ENCODE results near the gene ANKRA2.

Gene ANKRA2

GRCh38 chr5:73565139-73565968 is at the start of gene ANKRA2, which contains the start of gene UTP15:
TSS of gene ANKRA2 (minus strand) at chr5:73565639. CDS start at chr5:73562881, 2,758 bp downstream.
TSS of gene UTP15 (plus strand) at chr5:73565743. CDS start at chr5:73567345, 1,602 bp downstream.
- peak within 1 kb of the TSS; percentile 88 for H3K4me3 ChIP-seq (ENCODE audit: low read depth, low read length)
- peak; percentile 95 for DNase-seq (ENCODE audit: low read depth)

- DNase-seq (ENCODE audit: low read depth) = no peak
- H3K4me3 ChIP-seq (ENCODE audit: low read depth, low read length) = no peak overlapping the region
These were observed 49.6 kb upstream of the ANKRA2 start for GRCh38 chr5:73615085-73615484.

GRCh38 chr5:73612799-73613198 is 47.4 kb upstream of the ANKRA2 start:
- no peak for DNase-seq (ENCODE audit: low read depth)
- H3K4me3 ChIP-seq (ENCODE audit: low read depth, low read length) = no peak overlapping the region

- H3K4me3 ChIP-seq (ENCODE audit: low read depth, low read length) = no peak overlapping the region
These were observed 41.8 kb upstream of the ANKRA2 start for GRCh38 chr5:73607228-73607627.

GRCh38 chr5:73606206-73606753 is 40.8 kb upstream of the ANKRA2 start:
- no peak for DNase-seq (ENCODE audit: low read depth)
- H3K4me3 ChIP-seq (ENCODE audit: low read depth, low read length) = no peak overlapping the region

More at GRCh38 chr5:73607228-73607627, 41.8 kb upstream of the ANKRA2 start:
- DNase-seq (ENCODE audit: low read depth) = no peak

GRCh38 chr5:73605223-73606087 is 40.0 kb upstream of the ANKRA2 start:
- no peak for DNase-seq (ENCODE audit: low read depth)

GRCh38 chr5:73603998-73604397 is 38.6 kb upstream of the ANKRA2 start:
- H3K4me3 ChIP-seq (ENCODE audit: low read depth, low read length) = no peak overlapping the region
- no peak for DNase-seq (ENCODE audit: low read depth)

More at GRCh38 chr5:73605223-73606087, 40.0 kb upstream of the ANKRA2 start:
- no peak overlapping the region for H3K4me3 ChIP-seq (ENCODE audit: low read depth, low read length)

GRCh38 chr5:73599380-73599779 is 33.9 kb upstream of the ANKRA2 start:
- H3K4me3 ChIP-seq (ENCODE audit: low read depth, low read length) = no peak overlapping the region
- DNase-seq (ENCODE audit: low read depth) = no peak

- DNase-seq (ENCODE audit: low read depth) = no peak
- no peak overlapping the region for H3K4me3 ChIP-seq (ENCODE audit: low read depth, low read length)
These were observed 31.4 kb upstream of the ANKRA2 start for GRCh38 chr5:73596705-73597328.

GRCh38 chr5:73592551-73592950 is 27.1 kb upstream of the ANKRA2 start:
- H3K4me3 ChIP-seq (ENCODE audit: low read depth, low read length) = no peak overlapping the region
- no peak for DNase-seq (ENCODE audit: low read depth)

- H3K4me3 ChIP-seq (ENCODE audit: low read depth, low read length) = no peak overlapping the region
- peak; percentile 78 for DNase-seq (ENCODE audit: low read depth)
These were observed 26.5 kb upstream of the ANKRA2 start for GRCh38 chr5:73591698-73592501.

GRCh38 chr5:73591102-73591695 is 25.8 kb upstream of the ANKRA2 start:
- no peak overlapping the region for H3K4me3 ChIP-seq (ENCODE audit: low read depth, low read length)
- DNase-seq (ENCODE audit: low read depth) = peak; percentile 73

- no peak overlapping the region for H3K4me3 ChIP-seq (ENCODE audit: low read depth, low read length)
- DNase-seq (ENCODE audit: low read depth) = no peak
These were observed 22.5 kb upstream of the ANKRA2 start for GRCh38 chr5:73587923-73588322.

GRCh38 chr5:73582285-73583145 is 17.1 kb upstream of the ANKRA2 start:
- H3K4me3 ChIP-seq (ENCODE audit: low read depth, low read length) = no peak overlapping the region
- DNase-seq (ENCODE audit: low read depth) = no peak

GRCh38 chr5:73565969-73566547 is 619 bp upstream of the ANKRA2 start:
- H3K4me3 ChIP-seq (ENCODE audit: low read depth, low read length) = peak overlapping the region; percentile 88

GRCh38 chr5:73564675-73565074 is 764 bp downstream of the ANKRA2 start:
- DNase-seq (ENCODE audit: low read depth) = no peak

More at GRCh38 chr5:73565969-73566547, 619 bp upstream of the ANKRA2 start:
- no peak for DNase-seq (ENCODE audit: low read depth)

GRCh38 chr5:73564018-73564417 is 1.4 kb downstream of the ANKRA2 start:
- no peak for DNase-seq (ENCODE audit: low read depth)
- H3K4me3 ChIP-seq (ENCODE audit: low read depth, low read length) = peak overlapping the region; percentile 88

More at GRCh38 chr5:73564675-73565074, 764 bp downstream of the ANKRA2 start:
- H3K4me3 ChIP-seq (ENCODE audit: low read depth, low read length) = peak overlapping the region; percentile 88

All from skeletal muscle cell (primary cell).